ENCODE measurements around the gene NCOA5.

DNA sequence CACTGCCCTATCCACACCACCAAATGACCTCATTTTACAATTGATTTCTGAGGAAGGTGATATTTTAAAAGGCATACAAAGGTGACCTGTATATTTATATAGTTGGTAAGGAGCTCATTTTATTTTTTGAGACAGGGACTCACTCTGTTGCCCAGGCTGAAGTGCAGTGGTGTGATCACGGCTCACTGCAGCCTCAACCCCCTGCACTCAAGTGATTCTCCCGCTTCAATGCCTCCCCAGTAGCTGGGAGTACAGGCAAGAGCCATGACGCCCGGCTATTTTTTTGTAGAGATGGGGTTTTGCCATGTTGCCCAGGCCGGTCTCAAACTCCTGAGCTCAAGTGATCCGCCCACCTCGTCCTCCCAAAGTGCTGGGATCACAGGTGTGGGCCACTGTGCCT, 13.0 kb downstream of the NCOA5 start:
- TF ChIP-seq, protein P1, sequence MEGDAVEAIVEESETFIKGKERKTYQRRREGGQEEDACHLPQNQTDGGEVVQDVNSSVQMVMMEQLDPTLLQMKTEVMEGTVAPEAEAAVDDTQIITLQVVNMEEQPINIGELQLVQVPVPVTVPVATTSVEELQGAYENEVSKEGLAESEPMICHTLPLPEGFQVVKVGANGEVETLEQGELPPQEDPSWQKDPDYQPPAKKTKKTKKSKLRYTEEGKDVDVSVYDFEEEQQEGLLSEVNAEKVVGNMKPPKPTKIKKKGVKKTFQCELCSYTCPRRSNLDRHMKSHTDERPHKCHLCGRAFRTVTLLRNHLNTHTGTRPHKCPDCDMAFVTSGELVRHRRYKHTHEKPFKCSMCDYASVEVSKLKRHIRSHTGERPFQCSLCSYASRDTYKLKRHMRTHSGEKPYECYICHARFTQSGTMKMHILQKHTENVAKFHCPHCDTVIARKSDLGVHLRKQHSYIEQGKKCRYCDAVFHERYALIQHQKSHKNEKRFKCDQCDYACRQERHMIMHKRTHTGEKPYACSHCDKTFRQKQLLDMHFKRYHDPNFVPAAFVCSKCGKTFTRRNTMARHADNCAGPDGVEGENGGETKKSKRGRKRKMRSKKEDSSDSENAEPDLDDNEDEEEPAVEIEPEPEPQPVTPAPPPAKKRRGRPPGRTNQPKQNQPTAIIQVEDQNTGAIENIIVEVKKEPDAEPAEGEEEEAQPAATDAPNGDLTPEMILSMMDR (IDR thresholded peaks at IDR 0.05) = no peak
- no peak for TF ChIP-seq POLR2A (IDR thresholded peaks at IDR 0.05)

All from body of pancreas (tissue), 4 donors.